Fibroblast of mammary gland (primary cell): Measurements from ENCODE around the gene TIPARP.
A peak's percentile ranks its signal among the peaks of the same experiment; 100 is the strongest.

Experiments used
- DNase-seq: peaks from one replicate; pipeline ENCODE4 v3.0.0-alpha.2; 2010; ENCODE audit warnings: low read depth
- H3K4me3 ChIP-seq: 2 replicates; pipeline ENCODE4 v1.5.1; 2011; ENCODE audit warnings: low read depth, mild to moderate bottlenecking, low read length, moderate library complexity; ENCODE audit not compliant: control insufficient read depth
- TF ChIP-seq, protein P1 (sequence below): conservative IDR thresholded peaks from 2 replicates; pipeline ENCODE4 v1.5.1; 2011; ENCODE audit warnings: low read depth, low read length, inconsistent platforms; ENCODE audit not compliant: control insufficient read depth, insufficient read depth

TIPARP gene

DNA sequence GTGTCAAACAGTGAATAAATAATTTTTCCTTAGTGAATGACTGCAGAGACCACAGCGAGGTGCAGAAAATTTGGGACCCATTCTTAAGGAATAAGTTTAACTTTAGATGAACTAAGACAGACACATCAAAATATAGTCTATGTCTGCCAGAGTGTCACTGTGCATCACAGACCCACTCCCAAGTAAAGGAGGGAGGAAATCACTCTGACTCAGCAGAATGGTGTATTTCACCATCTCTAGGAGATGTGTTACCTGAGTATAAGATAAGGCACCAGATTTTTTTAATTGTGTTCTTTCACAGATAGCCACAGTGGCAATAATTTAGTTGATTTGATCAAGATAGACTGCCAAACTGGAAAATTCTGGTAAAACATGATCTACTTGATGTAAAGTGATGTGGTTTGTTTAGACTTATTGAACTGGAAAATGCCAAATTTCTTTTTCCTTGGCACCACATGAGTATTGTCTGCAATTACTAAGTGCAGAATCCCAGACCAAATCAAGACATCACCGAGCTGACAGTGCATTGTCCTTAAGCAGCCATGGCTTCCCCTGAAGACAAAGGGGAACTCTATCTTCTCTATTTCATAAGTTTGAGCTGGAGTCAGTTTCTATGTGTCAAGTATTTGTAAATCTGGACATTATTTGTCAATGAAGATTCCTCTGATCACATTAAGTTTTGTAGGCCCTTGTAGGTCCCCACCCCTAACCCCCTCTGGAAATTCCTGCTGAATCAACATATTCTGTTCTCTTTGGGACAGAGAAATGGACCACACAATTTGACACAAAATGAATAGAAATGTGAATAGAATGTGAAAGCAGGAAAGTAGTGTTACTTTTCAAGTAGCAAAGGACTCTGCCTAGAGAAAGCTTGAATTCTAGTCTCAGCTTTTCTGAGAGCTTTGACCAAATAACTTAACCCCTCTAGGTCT lies 47.6 kb downstream of the TIPARP start:
- TF ChIP-seq, protein P1, sequence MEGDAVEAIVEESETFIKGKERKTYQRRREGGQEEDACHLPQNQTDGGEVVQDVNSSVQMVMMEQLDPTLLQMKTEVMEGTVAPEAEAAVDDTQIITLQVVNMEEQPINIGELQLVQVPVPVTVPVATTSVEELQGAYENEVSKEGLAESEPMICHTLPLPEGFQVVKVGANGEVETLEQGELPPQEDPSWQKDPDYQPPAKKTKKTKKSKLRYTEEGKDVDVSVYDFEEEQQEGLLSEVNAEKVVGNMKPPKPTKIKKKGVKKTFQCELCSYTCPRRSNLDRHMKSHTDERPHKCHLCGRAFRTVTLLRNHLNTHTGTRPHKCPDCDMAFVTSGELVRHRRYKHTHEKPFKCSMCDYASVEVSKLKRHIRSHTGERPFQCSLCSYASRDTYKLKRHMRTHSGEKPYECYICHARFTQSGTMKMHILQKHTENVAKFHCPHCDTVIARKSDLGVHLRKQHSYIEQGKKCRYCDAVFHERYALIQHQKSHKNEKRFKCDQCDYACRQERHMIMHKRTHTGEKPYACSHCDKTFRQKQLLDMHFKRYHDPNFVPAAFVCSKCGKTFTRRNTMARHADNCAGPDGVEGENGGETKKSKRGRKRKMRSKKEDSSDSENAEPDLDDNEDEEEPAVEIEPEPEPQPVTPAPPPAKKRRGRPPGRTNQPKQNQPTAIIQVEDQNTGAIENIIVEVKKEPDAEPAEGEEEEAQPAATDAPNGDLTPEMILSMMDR = no peak
- H3K4me3 ChIP-seq = no peak overlapping the region
- no peak for DNase-seq

DNA sequence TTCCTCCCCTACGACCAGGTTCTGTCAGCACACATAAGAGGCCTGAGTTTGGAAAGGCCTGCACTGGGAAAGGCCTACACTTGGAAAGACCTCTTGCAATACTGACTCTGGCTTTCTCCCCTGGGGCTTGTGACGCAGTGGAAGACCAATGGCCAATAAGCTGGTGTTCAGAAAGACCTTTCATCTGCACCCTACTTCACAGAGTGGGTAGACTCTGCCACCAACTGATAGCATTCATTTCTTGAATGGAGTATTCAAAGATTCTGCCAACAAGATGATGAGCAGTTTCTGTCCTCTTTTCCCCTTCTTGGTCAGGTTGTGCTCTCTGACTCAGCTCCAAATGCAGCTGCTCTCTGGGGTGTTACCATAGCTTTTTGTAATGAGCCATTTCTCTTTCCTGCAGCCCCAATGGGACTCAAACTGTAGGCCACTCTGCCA lies 48.8 kb downstream of the TIPARP start:
- peak; percentile 74 for DNase-seq
- TF ChIP-seq, protein P1 = no peak

DNA sequence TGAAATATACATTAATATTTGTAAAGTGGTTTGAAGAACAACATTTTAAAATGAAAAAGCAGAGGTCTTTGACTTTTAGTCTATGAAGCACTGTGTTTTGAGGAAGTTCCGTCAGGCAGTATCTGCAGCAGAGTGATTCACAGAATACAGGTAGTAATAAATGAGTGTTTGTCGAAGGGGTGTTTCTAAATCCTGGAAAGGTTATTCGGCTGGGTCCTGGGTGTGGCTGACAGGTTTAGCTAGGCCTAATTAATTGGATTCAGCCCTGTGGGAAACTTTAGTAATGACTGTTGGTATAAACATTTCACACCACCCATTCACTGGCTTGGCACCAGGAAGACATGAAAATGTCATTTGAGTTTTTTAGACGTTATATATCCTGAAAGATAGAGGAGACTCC lies 51.3 kb downstream of the TIPARP start:
- TF ChIP-seq, protein P1 = no peak
- no peak overlapping the region for H3K4me3 ChIP-seq
- DNase-seq = no peak

More for the DNA sequence above, 48.8 kb downstream of the TIPARP start:
- H3K4me3 ChIP-seq = no peak overlapping the region

DNA sequence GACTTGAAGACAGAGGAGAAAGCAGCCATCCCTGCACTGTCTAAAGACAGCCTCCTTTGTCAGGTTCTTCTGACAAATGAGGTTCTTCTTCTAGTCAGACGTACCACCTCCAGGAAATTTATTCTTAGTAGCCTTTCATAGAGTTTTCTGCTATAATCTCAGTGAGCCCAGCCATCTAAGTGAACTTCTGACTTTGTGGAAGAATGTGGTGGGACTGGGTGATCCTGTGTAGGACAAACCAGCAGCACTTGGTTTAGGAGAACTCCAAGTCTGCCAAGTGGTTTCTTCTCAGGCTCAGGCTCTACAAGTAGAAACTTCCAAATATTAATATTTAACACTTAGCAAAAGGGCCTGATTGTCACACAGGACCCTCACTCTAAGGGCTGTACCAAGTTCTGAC lies 52.1 kb downstream of the TIPARP start:
- DNase-seq = no peak
- TF ChIP-seq, protein P1 = no peak
- H3K4me3 ChIP-seq = no peak overlapping the region

DNA sequence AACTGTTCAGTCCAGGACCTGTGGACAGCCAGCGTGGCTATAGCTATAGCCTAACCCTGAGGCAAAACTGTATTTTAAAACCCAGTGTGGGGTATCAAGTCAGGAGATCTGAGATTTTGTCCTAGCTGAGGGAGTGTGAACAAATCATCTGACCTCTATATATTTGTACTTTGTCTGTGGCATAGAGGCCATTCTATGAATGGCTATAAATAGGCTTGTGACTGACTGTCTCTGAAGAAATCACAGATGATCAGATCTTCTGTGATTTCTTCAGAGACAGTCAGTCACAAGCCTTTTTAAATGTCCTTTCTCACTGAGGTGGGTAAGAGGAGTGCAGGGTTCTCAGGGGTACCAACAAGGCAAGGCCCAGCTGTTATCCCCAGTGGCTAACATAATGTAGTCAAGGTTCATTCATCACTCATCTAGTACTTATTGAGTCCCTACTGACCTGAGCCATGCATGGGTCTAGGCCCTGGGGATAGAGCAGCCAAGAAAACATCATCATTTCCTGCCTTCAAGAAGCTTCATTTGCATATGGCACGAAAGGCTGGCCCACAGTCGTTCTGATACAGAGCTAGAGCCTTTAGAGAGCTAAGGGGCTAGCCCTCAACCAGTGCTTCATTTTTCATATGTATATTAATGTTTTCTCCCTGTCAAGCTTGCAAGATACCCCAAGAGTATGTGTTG lies 53.3 kb downstream of the TIPARP start:
- TF ChIP-seq, protein P1 = no peak
- H3K4me3 ChIP-seq = no peak overlapping the region
- peak; percentile 43 for DNase-seq

DNA sequence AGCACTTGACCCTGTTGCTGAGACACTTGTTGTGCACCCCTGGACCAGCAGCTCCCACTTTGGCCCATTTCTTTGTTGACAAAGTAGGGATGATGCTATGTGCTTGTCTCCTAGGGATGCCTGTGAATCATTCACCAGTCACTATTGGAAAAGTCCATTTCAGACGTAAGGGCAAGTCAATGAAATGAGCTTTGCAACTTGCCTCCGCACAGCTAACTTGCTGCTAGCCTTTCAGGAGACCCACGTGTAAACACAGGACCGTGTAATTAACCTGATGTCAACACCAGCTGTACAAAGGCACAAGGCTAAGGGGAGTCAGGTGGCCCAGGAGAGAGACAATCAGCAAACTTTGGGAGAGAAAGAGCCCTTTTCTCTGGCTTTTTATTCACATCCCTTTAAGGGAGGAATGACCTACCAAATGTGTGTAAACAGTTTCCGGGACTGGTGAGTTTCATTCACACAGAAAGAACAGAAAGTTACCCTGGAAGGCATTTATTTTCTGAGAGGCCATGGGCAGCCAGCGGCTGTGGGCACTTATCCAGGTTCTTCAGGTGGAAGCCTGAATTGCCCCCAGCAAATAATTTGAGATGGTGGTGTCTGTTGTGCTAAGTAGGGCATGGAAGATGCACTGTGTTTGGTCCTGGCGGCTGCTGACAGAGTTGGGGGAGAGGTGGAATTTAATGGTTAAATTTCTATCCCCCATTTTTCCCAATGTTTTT lies 54.0 kb downstream of the TIPARP start:
- no peak overlapping the region for H3K4me3 ChIP-seq
- DNase-seq = peak; percentile 77
- TF ChIP-seq, protein P1 = no peak
